Natural killer cell (primary cell): ENCODE data around the gene TUBB1. TPM values are rescaled to one million over a fixed set of nuclear protein-coding genes. Genes with fewer than 3 reads are reported as not detected.

ENCODE experiments used
- ATAC-seq, 3 donors: fragments of 150-1000 bp in 2 of 3; fragments of 200-7000 bp in 1 of 3; cut with Tn5 transposase; 1 replicate in 1 of 3; 2 replicates in 2 of 3; pipeline ENCODE4 v1.10.0; 2021; ENCODE audit warnings: mild to moderate bottlenecking in 2 of 3, moderate library complexity in 2 of 3
- DNase-seq, 2 donors: peaks; one replicate each; pipeline versions ENCODE4 v3.0.0 to v3.0.0-alpha.2; 2013 to 2021; ENCODE audit warnings: mixed read lengths in 1 of 2
- H3K27ac ChIP-seq: one replicate; pipeline ENCODE4 v1.5.1; 2013; ENCODE audit warnings: mild to moderate bottlenecking, low read length
- H3K27me3 ChIP-seq: one replicate; pipeline ENCODE4 v1.6.1; 2013; ENCODE audit warnings: low read length; ENCODE audit not compliant: control insufficient read depth, insufficient read depth
- H3K36me3 ChIP-seq: one replicate; pipeline ENCODE4 v1.6.1; 2013; ENCODE audit warnings: low read length; ENCODE audit not compliant: control insufficient read depth, insufficient read depth
- H3K4me1 ChIP-seq: one replicate; pipeline ENCODE4 v1.6.1; 2013; ENCODE audit warnings: low read length; ENCODE audit not compliant: control insufficient read depth, insufficient read depth
- H3K4me3 ChIP-seq: one replicate; pipeline ENCODE4 v1.5.1; 2013; ENCODE audit warnings: low read length
- H3K9me3 ChIP-seq: one replicate; pipeline ENCODE4 v1.6.1; 2013; ENCODE audit warnings: low read length; ENCODE audit not compliant: control insufficient read depth, insufficient read depth
- H3K27ac Mint-ChIP-seq, 2 donors: one replicate each; pipeline ENCODE4 v1.8.0; 2022; ENCODE audit warnings: mild to moderate bottlenecking in 2 of 2, mixed read lengths in 2 of 2, moderate library complexity in 1 of 2
- H3K27me3 Mint-ChIP-seq, 2 donors: one replicate each; pipeline ENCODE4 v1.8.0; 2022; ENCODE audit warnings: low read depth in 2 of 2, mixed read lengths in 2 of 2
- H3K36me3 Mint-ChIP-seq: one replicate; pipeline ENCODE4 v1.8.0; 2022; ENCODE audit warnings: mixed read lengths
- H3K4me1 Mint-ChIP-seq, 2 donors: one replicate each; pipeline ENCODE4 v1.8.0; 2022; ENCODE audit warnings: mixed read lengths in 2 of 2
- H3K4me3 Mint-ChIP-seq: one replicate; pipeline ENCODE4 v1.8.0; 2022; ENCODE audit warnings: mild to moderate bottlenecking, moderate library complexity, mixed read lengths
- H3K9me3 Mint-ChIP-seq, 2 donors: one replicate each; pipeline ENCODE4 v1.8.0; 2022; ENCODE audit warnings: mixed read lengths in 2 of 2
- WGBS: methylation state at CpG from one replicate; pipeline ENCODE4 v1.1.7; 2013; ENCODE audit warnings: missing lambda C conversion rate; ENCODE audit not compliant: insufficient coverage; 5-methylcytosine and 5-hydroxymethylcytosine counted together
- intact Hi-C: fragments of 100-400 bp; cut with micrococcal nuclease; formaldehyde crosslinking; loops from one replicate; pipeline ENCODE4 v1.14.2; 2022
- total RNA-seq, 4 donors: library from RNA; stranded (reverse); fragments of 120-200 nt in 1 of 4; gene quantifications; one replicate each; pipeline versions ENCODE4 v1.2.3 to v1.2.4, GENCODE V29; 2013 to 2022
- TF ChIP-seq, protein P1 (sequence below): fragments of 200-600 bp; IDR thresholded peaks from one replicate; pipeline ENCODE4 v1.8.0; 2022; ENCODE audit warnings: antibody characterized with exemption

The TUBB1 gene
- total RNA-seq, 3 donors from 2014 or later (not counting 1 experiment from before 2014, with no cell fraction given): 4.3 to 46.9 (median 18.8) TPM

DNA sequence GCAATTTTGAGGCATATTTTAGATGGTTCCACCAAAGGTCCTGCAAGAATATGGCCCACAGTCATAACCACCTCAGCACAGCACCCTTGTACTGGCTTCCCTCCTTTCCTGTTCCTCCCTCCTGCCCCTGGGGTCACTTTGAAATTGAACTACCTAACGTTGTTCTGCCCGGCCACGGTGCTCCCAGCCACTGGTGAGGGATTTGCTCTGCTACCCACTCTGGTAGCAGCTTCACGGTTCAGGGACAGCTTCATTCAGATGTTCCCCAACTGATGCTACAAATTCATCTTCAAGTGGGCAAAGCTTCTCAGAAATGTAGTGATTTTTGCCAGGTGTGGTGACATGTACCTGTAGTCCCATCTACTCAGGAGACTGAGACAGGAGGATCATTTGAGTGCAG is 46.0 kb upstream of the TUBB1 start:
- Mint-ChIP-seq H3K4me1 (no peaks in the 10 kb centered on the region), H3K9me3 (peaks cover 0 to 5% of the 10 kb centered on the region in 2 donors), H3K27ac (no peak overlapping the region), H3K27me3 (peaks cover 9 to 26% of the 10 kb centered on the region in 2 donors), H3K36me3 (no peaks in the 10 kb centered on the region), H3K4me3 (no peak overlapping the region)
- no peak overlapping the region for H3K4me3 ChIP-seq
- WGBS: 80% methylated on average over 4 of the region's 4 CpGs
- no peak for ATAC-seq
- H3K27me3 ChIP-seq: peaks cover 2% of the 10 kb centered on the region
- H3K9me3 ChIP-seq: no peaks in the 10 kb centered on the region
- TF ChIP-seq, protein P1, sequence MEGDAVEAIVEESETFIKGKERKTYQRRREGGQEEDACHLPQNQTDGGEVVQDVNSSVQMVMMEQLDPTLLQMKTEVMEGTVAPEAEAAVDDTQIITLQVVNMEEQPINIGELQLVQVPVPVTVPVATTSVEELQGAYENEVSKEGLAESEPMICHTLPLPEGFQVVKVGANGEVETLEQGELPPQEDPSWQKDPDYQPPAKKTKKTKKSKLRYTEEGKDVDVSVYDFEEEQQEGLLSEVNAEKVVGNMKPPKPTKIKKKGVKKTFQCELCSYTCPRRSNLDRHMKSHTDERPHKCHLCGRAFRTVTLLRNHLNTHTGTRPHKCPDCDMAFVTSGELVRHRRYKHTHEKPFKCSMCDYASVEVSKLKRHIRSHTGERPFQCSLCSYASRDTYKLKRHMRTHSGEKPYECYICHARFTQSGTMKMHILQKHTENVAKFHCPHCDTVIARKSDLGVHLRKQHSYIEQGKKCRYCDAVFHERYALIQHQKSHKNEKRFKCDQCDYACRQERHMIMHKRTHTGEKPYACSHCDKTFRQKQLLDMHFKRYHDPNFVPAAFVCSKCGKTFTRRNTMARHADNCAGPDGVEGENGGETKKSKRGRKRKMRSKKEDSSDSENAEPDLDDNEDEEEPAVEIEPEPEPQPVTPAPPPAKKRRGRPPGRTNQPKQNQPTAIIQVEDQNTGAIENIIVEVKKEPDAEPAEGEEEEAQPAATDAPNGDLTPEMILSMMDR: no peak
- DNase-seq: no peak
- no peak overlapping the region for H3K27ac ChIP-seq
- no peaks in the 10 kb centered on the region for H3K4me1 ChIP-seq
- intact Hi-C loops: no loop called here
- no peaks in the 10 kb centered on the region for H3K36me3 ChIP-seq

DNA sequence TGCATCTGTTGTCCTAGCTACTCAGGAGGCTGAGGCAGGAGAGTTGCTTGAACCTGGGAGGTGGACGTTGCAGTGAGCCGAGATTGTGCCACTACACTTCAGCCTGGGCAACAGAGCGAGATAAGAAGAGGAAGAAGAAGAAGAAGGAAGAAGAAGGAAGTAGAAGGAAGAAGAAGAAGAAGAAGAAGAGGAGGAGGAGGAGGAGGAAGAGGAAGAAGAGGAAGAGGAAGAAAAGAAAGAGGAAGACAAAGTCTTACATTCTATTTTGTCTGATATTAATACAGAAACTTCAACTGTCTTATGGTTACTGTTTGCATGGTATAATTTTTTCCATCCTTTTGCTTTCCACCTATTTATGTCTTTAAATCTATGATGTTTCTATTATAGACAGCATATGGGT is 45.4 kb upstream of the TUBB1 start:
- WGBS: 70% methylated on average over 3 of the region's 3 CpGs
- Histone ChIP-seq H3K36me3 (no peaks in the 10 kb centered on the region), H3K27ac (no peak overlapping the region), H3K27me3 (no peaks in the 10 kb centered on the region), H3K9me3 (no peaks in the 10 kb centered on the region), H3K4me1 (no peaks in the 10 kb centered on the region), H3K4me3 (no peak overlapping the region)
- Mint-ChIP-seq H3K36me3 (no peaks in the 10 kb centered on the region), H3K27me3 (peaks cover 2 to 19% of the 10 kb centered on the region in 2 donors), H3K9me3 (peaks cover 0 to 5% of the 10 kb centered on the region in 2 donors), H3K27ac (peak overlapping the region in 1 of 2 donors; percentile 10), H3K4me1 (no peaks in the 10 kb centered on the region), H3K4me3 (no peak overlapping the region)
- no peak for DNase-seq
- TF ChIP-seq, protein P1: no peak
- intact Hi-C loops: no loop called here
- no peak for ATAC-seq

DNA sequence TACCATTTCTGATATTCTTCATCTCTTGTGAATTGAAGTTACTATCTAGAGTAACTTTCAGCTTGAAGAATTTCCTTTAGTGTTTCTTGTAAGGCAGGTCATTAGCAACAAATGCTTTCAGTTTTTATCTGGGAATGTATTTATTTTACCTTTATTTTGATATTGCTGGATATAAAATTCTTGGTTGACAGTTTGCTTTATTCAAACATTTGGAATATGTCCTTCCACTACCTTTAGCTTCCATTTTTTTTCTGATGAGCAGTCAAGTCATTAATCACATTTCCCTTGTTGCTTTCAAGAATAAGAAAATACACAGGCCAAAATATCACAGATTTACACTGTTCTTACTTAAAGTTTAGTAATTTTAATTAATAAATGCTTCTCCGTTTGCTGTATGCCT is 43.9 kb upstream of the TUBB1 start:
- no peaks in the 10 kb centered on the region for H3K4me1 Mint-ChIP-seq

More for the DNA sequence above, 43.9 kb upstream of the TUBB1 start:
- no peak for DNase-seq
- TF ChIP-seq, protein P1: no peak
- Histone ChIP-seq H3K27ac (no peak overlapping the region), H3K27me3 (no peaks in the 10 kb centered on the region), H3K4me3 (no peak overlapping the region), H3K4me1 (peaks cover 1% of the 10 kb centered on the region), H3K9me3 (no peaks in the 10 kb centered on the region), H3K36me3 (no peaks in the 10 kb centered on the region)
- intact Hi-C loops: no loop called here
- Mint-ChIP-seq H3K9me3 (peaks cover 0 to 5% of the 10 kb centered on the region in 2 donors), H3K27ac (no peak overlapping the region), H3K4me3 (no peak overlapping the region), H3K36me3 (no peaks in the 10 kb centered on the region), H3K27me3 (peaks cover 2 to 4% of the 10 kb centered on the region in 2 donors)
- ATAC-seq: no peak
- 88% methylated on average over 1 of the region's 1 CpG for WGBS
